Measurements from ENCODE around the gene RMND5A.
A peak's percentile ranks its signal among the peaks of the same experiment; 100 is the strongest.

RMND5A gene

GRCh38 chr2:86807468-86808275, 87.6 kb downstream of the RMND5A start:
- peak overlapping the region; percentile 26 for H3K4me3 ChIP-seq (ENCODE audit: low read depth, low read length)
- TF ChIP-seq, protein P1, sequence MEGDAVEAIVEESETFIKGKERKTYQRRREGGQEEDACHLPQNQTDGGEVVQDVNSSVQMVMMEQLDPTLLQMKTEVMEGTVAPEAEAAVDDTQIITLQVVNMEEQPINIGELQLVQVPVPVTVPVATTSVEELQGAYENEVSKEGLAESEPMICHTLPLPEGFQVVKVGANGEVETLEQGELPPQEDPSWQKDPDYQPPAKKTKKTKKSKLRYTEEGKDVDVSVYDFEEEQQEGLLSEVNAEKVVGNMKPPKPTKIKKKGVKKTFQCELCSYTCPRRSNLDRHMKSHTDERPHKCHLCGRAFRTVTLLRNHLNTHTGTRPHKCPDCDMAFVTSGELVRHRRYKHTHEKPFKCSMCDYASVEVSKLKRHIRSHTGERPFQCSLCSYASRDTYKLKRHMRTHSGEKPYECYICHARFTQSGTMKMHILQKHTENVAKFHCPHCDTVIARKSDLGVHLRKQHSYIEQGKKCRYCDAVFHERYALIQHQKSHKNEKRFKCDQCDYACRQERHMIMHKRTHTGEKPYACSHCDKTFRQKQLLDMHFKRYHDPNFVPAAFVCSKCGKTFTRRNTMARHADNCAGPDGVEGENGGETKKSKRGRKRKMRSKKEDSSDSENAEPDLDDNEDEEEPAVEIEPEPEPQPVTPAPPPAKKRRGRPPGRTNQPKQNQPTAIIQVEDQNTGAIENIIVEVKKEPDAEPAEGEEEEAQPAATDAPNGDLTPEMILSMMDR (IDR thresholded peaks at IDR 0.05; ENCODE audit: borderline replicate concordance, insufficient read depth, low read depth, low read length), result no peak

- TF ChIP-seq, protein P1 (IDR thresholded peaks at IDR 0.05; ENCODE audit: borderline replicate concordance, insufficient read depth, low read depth, low read length), result peak; percentile 91
Observed at GRCh38 chr2:86808315-86809161, 88.4 kb downstream of the RMND5A start.

DNA sequence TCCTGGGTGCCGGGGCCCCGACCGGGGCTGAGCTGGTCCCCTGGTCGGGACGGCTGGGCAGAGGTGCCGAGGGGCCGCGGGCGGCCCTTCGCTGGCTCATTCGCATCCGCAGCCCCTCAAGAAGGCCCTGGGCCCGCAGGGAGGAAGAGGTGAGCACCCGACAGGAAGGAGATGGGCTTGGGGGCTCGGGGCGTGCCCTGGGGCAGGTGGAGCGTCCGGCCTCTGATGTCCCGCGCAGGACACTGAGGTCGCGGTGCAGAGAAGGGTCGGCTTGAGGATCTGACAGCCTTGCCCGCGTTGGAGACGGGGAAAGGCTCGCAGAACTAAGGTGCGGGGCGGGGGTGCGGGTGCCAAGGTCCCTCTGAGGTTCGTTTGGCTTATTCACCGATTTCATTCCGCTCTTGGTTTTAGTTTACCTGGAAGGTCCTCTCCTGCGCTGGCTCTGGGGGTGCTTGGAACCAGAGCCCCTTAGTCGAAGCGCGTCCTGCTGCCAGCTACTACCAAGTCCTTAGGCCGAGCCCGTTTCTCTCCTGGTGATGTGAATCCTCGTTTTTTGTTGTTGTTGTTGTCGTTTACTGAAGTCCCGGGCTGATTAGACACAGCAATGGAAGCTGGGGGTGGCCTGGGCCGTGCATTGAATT, 89.5 kb downstream of the RMND5A start:
- no peak overlapping the region for H3K4me3 ChIP-seq (ENCODE audit: low read depth, low read length)
- TF ChIP-seq, protein P1 (IDR thresholded peaks at IDR 0.05; ENCODE audit: borderline replicate concordance, insufficient read depth, low read depth, low read length), result no peak

More at GRCh38 chr2:86808315-86809161, 88.4 kb downstream of the RMND5A start:
- H3K4me3 ChIP-seq (ENCODE audit: low read depth, low read length), result no peak overlapping the region

GRCh38 chr2:86815611-86816010, 95.5 kb downstream of the RMND5A start:
- TF ChIP-seq, protein P1 (IDR thresholded peaks at IDR 0.05; ENCODE audit: borderline replicate concordance, insufficient read depth, low read depth, low read length), result no peak
- no peak overlapping the region for H3K4me3 ChIP-seq (ENCODE audit: low read depth, low read length)

GRCh38 chr2:86818114-86818801, 98.2 kb downstream of the RMND5A start:
- H3K4me3 ChIP-seq (ENCODE audit: low read depth, low read length), result no peak overlapping the region
- TF ChIP-seq, protein P1 (IDR thresholded peaks at IDR 0.05; ENCODE audit: borderline replicate concordance, insufficient read depth, low read depth, low read length), result no peak

GRCh38 chr2:86818957-86819356, 98.9 kb downstream of the RMND5A start:
- TF ChIP-seq, protein P1 (IDR thresholded peaks at IDR 0.05; ENCODE audit: borderline replicate concordance, insufficient read depth, low read depth, low read length), result no peak
- no peak overlapping the region for H3K4me3 ChIP-seq (ENCODE audit: low read depth, low read length)

Measured in GM12875 (cell line).